Stimulated activated CD8-positive, alpha-beta memory T cell treated with anti-CD3 and anti-CD28 coated beads, Interleukin-15, amount 100 ng/mL, for 48 hours (primary cell): ENCODE data around the gene NIP7.
"Not testable (repeated sequence)": the region's sequence is repeated elsewhere in the genome, so short reads cannot be mapped to it uniquely, and the experiment has no call there.

Experiments
- DNase-seq, 2 donors: peaks; one replicate each; pipeline ENCODE4 v3.0.0-alpha.2; 2020; ENCODE audit warnings: low read depth in 2 of 2

Gene NIP7

GRCh38 chr16:69339289-69340094 lies at the start of gene NIP7, which contains the start of gene COG8:
Gene NIP7 (plus strand): TSS chr16:69339772. CDS start chr16:69339830, 58 bp downstream.
Gene COG8 (minus strand): TSS chr16:69339564. CDS start chr16:69339552, 12 bp downstream.
- DNase-seq: peak; percentile 87 to 88

DNA sequence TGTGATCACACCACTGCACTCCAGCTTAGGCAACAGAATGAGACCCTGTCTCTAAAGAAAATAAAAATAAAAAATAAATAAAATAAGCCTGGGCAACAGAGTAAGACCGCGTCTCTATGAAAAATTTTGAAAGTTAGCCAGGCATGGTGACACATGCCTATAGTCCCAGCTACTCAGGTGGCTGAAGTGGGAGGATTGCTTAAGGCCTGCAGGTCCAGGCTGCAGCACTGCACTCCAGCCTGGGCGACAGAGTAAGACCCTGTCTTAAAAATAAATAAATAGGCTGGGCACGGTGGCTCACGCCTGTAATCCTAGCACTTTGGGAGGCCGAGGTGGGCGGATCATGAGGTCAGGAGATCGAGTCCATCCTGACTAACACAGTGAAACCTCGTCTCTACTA lies 47.9 kb upstream of the NIP7 start:
- not testable (repeated sequence) for DNase-seq

GRCh38 chr16:69293401-69293800 lies 46.2 kb upstream of the NIP7 start:
- no peak for DNase-seq

GRCh38 chr16:69294051-69294450 lies 45.5 kb upstream of the NIP7 start:
- DNase-seq: no peak

DNA sequence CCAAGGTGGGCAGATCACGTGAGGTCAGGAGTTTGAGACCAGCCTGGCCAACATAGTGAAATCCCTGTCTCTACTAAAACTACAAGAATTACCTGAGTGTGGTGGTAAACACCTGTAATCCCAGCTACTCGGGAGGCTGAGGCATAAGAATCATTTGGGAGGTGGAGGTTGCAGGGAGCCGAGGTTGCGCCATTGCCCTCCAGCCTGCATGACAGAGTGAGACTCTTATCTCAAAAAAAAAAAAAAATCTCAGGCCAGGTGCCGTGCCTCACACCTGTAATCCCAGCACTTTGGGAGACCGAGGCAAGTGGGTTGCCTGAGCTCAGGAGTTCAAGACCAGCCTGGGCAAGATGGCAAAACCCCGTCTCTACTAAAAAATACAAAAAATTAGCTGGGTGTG lies 42.8 kb upstream of the NIP7 start:
- DNase-seq: not testable (repeated sequence)

DNA sequence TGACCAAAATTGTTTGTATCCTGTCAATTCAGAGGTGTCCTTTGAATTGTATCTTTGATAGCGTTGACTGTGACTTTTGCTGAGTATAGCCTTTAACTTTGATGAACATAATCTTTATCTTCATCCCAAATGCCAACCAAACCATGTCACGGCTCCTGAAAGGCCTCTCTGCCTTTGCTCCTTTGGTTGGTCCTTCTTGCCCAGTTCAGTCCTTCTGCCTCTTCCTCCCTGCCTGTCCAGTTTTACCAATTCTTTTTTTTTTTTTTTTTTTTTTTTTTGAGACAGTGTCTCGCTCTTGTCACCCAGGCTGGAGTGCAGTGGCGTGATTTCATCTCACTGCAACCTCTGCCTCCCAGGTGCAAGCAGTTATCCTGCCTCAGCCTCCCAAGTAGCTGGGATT lies 41.3 kb upstream of the NIP7 start:
- no peak for DNase-seq

- DNase-seq: no peak
Measured at GRCh38 chr16:69301187-69301586, 38.4 kb upstream of the NIP7 start.

- no peak for DNase-seq
Measured at GRCh38 chr16:69301861-69302260, 37.7 kb upstream of the NIP7 start.

- DNase-seq: no peak
Measured at GRCh38 chr16:69302301-69302700, 37.3 kb upstream of the NIP7 start.

DNA sequence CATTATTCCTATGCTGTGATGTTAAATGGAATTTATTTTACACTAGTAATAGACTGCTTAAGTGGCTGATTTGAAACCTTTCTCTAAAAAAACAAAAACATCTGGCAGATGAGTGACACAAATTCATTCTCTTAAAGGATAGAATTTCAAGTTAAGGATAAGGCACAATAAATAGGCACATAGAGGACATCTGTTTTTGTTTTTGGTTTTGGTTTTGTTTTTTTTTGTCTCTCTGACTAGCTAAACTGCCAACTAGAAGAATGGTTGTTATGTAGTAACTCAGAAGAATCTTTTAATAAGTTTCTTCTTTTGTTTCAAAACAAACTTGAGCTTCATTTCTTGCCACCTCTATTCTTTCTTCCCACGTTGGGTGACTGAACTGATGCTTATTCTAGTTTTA lies 33.5 kb upstream of the NIP7 start:
- no peak for DNase-seq

DNA sequence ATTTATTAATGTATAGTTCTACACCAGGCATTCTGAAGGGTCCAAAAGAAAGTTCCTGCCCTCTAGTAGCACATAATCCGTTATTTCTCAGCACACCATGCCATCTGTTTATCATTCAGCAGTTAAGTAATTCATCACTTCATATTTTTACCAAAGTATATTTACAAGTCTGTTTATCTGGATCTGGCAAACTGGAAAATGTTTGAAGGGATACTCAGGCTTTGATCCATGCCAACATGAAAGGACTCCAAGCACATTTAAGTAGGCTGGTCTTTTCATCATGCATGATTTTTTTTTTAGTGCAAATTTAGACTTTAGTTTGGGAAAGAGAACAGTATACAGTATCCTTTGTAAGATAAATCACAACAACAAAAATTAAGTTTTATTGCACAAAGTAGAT lies 32.5 kb upstream of the NIP7 start:
- DNase-seq: no peak

DNA sequence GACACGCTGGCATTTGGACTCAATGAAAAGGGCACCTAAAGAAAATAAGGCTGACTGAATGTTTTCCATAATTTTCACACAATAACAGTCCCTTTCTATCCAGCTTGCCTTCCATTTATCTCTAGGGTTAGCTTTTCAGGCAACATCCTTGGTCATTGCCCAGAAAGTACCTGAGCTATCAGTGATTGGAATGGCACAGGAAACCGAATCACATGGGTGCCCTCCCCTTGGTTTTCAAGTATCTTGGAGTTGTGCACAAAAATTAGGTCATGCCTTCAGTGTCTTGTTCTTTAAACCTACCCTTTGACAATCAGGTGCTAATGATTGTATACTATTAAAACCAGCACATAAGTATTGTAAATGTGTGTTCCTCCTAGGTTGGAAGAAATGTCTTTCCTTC lies 31.7 kb upstream of the NIP7 start:
- no peak for DNase-seq

- no peak for DNase-seq
Measured at GRCh38 chr16:69309316-69309715, 30.3 kb upstream of the NIP7 start.

GRCh38 chr16:69310653-69311532 lies 28.7 kb upstream of the NIP7 start, which contains the start of gene VPS4A:
Gene VPS4A (plus strand): TSS chr16:69311350. CDS start chr16:69311512, 162 bp downstream.
- peak; percentile 95 to 96 for DNase-seq

- peak; percentile 27 to 36 for DNase-seq
Measured at GRCh38 chr16:69311533-69312387, 27.8 kb upstream of the NIP7 start.

GRCh38 chr16:69313469-69313868 lies 26.1 kb upstream of the NIP7 start:
- DNase-seq: no peak

DNA sequence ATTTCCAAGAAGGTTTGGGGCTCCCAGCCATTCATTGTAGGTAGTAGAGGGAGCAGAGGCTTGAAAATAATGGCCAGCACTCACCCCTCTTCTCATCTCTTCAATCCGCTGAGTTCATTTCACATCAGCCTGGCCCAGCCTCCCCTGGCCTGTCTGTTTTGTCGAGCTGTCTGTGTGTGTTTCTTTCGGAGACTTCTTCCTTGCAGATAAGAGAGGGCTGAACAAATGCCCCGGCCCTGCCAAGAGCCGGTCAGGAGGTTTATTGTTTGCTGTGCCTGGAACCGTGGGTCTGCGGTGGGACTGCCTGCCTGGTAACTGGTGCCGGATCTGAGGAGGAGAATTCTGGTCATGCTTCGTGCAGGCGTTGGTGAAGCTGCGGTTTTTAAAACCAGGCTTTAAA lies 25.0 kb upstream of the NIP7 start:
- no peak for DNase-seq

GRCh38 chr16:69315486-69316311 lies 23.9 kb upstream of the NIP7 start:
- no peak for DNase-seq

DNA sequence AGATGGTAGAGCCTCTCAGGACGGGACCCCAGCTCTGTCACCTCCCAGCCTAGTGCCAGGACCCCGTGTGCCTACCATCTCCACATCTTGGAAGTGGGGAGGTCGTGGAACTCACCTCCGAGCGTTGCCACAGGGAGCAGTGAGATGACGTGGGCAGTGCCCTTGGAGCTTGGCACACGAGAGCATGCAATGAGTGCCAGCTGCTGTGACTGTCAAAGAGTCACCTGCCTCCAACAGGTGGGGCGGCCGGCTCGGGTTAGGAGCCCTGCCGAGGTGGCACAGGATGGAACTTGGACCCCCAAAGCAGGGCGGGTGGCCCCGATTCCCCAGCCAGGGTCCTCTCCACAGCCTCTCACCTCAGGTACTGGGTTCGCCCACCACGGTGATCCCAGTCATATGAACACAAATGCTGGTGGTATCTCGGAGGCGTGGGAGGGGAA lies 23.0 kb upstream of the NIP7 start:
- no peak for DNase-seq

- no peak for DNase-seq
Measured at GRCh38 chr16:69318177-69318910, 21.2 kb upstream of the NIP7 start.
